Activated T-helper 2 cell treated with anti-CD3 and anti-CD28 coated beads, Interferon-gamma antibody, Interleukin-2, Interleukin-4, amounts not matched to agents 10 μg/mL and 5 μg/mL and 100 μg/mL, durations not matched to agents 14 hours and 24 hours and 36 hours (primary cell): ENCODE results near the gene TIMM17B. TPM values are rescaled to one million over a fixed set of nuclear protein-coding genes. Genes with fewer than 3 reads are reported as not detected.

Source experiments
- DNase-seq: peaks from one replicate; pipeline ENCODE4 v3.0.0; 2021; ENCODE audit warnings: low spot score
- H3K27ac Mint-ChIP-seq: one replicate; pipeline ENCODE4 v1.8.0; 2021; ENCODE audit warnings: mixed read lengths
- H3K27me3 Mint-ChIP-seq: one replicate; pipeline ENCODE4 v1.8.0; 2021; ENCODE audit warnings: low read depth, mixed read lengths
- H3K36me3 Mint-ChIP-seq: one replicate; pipeline ENCODE4 v1.8.0; 2021; ENCODE audit warnings: low read depth, mixed read lengths
- H3K4me1 Mint-ChIP-seq: one replicate; pipeline ENCODE4 v1.8.0; 2021; ENCODE audit warnings: low read depth, mixed read lengths
- H3K4me3 Mint-ChIP-seq: one replicate; pipeline ENCODE4 v1.8.0; 2021; ENCODE audit warnings: low read depth, mild to moderate bottlenecking, moderate library complexity, mixed read lengths
- H3K9me3 Mint-ChIP-seq: one replicate; pipeline ENCODE4 v1.8.0; 2021; ENCODE audit warnings: mixed read lengths
- intact Hi-C: fragments of 100-400 bp; cut with micrococcal nuclease; formaldehyde crosslinking; loops from one replicate; pipeline ENCODE4 v1.15.1; 2023
- total RNA-seq: library from RNA; stranded (reverse); gene quantifications from 2 replicates; pipeline ENCODE4 v1.2.3, GENCODE V29; 2022

Gene TIMM17B
- total RNA-seq, 1 donor from 2014 or later, result 66.2 TPM

GRCh38 chrX:48933757-48934156 is 36.2 kb upstream of the TIMM17B start:
- Mint-ChIP-seq H3K36me3 (peaks cover 61% of the 10 kb centered on the region), H3K4me3 (peak overlapping the region; percentile 52), H3K4me1 (peaks cover 42% of the 10 kb centered on the region), H3K9me3 (no peaks in the 10 kb centered on the region), H3K27me3 (no peaks in the 10 kb centered on the region), H3K27ac (peak overlapping the region; percentile 99)
- intact Hi-C loops, result loop anchor here (10.0 kb wide), 1 partner anchor 219 kb away; no protein-coding TSS in a partner anchor
- no peak for DNase-seq

GRCh38 chrX:48927736-48928382 is 30.3 kb upstream of the TIMM17B start:
- Mint-ChIP-seq H3K4me1 (peaks cover 16% of the 10 kb centered on the region), H3K27ac (no peak overlapping the region), H3K4me3 (no peak overlapping the region), H3K36me3 (peaks cover 49% of the 10 kb centered on the region), H3K9me3 (no peaks in the 10 kb centered on the region), H3K27me3 (no peaks in the 10 kb centered on the region)
- DNase-seq, result no peak
- intact Hi-C loops, result no loop called here

GRCh38 chrX:48927123-48927522 is 29.6 kb upstream of the TIMM17B start:
- no peaks in the 10 kb centered on the region for H3K27me3 Mint-ChIP-seq
- intact Hi-C loops, result no loop called here

GRCh38 chrX:48924270-48924669 is 26.7 kb upstream of the TIMM17B start:
- Mint-ChIP-seq H3K27me3 (no peaks in the 10 kb centered on the region), H3K4me1 (peaks cover 34% of the 10 kb centered on the region), H3K36me3 (peaks cover 46% of the 10 kb centered on the region), H3K9me3 (no peaks in the 10 kb centered on the region), H3K4me3 (no peak overlapping the region), H3K27ac (peak overlapping the region; percentile 73)
- intact Hi-C loops, result no loop called here
- DNase-seq, result no peak

More at GRCh38 chrX:48927123-48927522, 29.6 kb upstream of the TIMM17B start:
- no peak for DNase-seq
- Mint-ChIP-seq H3K36me3 (peaks cover 50% of the 10 kb centered on the region), H3K9me3 (no peaks in the 10 kb centered on the region), H3K27ac (no peak overlapping the region), H3K4me1 (peaks cover 15% of the 10 kb centered on the region), H3K4me3 (no peak overlapping the region)

GRCh38 chrX:48923771-48924170 is 26.2 kb upstream of the TIMM17B start:
- Mint-ChIP-seq H3K36me3 (peaks cover 49% of the 10 kb centered on the region), H3K4me3 (no peak overlapping the region), H3K27me3 (no peaks in the 10 kb centered on the region), H3K9me3 (no peaks in the 10 kb centered on the region), H3K4me1 (peaks cover 34% of the 10 kb centered on the region), H3K27ac (peak overlapping the region; percentile 73)
- DNase-seq, result no peak
- intact Hi-C loops, result no loop called here

GRCh38 chrX:48920718-48921104 is 23.1 kb upstream of the TIMM17B start:
- intact Hi-C loops, result no loop called here
- peak overlapping the region; percentile 91 for H3K4me3 Mint-ChIP-seq
- H3K9me3 Mint-ChIP-seq, result no peaks in the 10 kb centered on the region
- H3K36me3 Mint-ChIP-seq, result peaks cover 62% of the 10 kb centered on the region
- H3K27me3 Mint-ChIP-seq, result no peaks in the 10 kb centered on the region
- H3K27ac Mint-ChIP-seq, result peak overlapping the region; percentile 97
- peaks cover 35% of the 10 kb centered on the region for H3K4me1 Mint-ChIP-seq
- no peak for DNase-seq

GRCh38 chrX:48919947-48920717 is 22.6 kb upstream of the TIMM17B start:
- H3K36me3 Mint-ChIP-seq, result peaks cover 62% of the 10 kb centered on the region
- intact Hi-C loops, result loop anchor here (1.0 to 10.0 kb wide), 5 partner anchors 17 to 275 kb away; partner anchors contain the start of genes OTUD5, PQBP1, TFE3 and TIMM17B

GRCh38 chrX:48919360-48919841 is 21.8 kb upstream of the TIMM17B start:
- no peaks in the 10 kb centered on the region for H3K9me3 Mint-ChIP-seq
- peaks cover 67% of the 10 kb centered on the region for H3K36me3 Mint-ChIP-seq
- no peak for DNase-seq
- H3K27ac Mint-ChIP-seq, result peak overlapping the region; percentile 97
- H3K4me1 Mint-ChIP-seq, result peaks cover 34% of the 10 kb centered on the region
- H3K4me3 Mint-ChIP-seq, result peak overlapping the region; percentile 91
- no peaks in the 10 kb centered on the region for H3K27me3 Mint-ChIP-seq
- intact Hi-C loops, result loop anchor here (1.0 to 10.0 kb wide), 5 partner anchors 18 to 275 kb away; partner anchors contain the start of genes OTUD5, PQBP1, TFE3 and TIMM17B

More at GRCh38 chrX:48919947-48920717, 22.6 kb upstream of the TIMM17B start:
- H3K4me1 Mint-ChIP-seq, result peaks cover 31% of the 10 kb centered on the region
- peak overlapping the region; percentile 97 for H3K27ac Mint-ChIP-seq
- DNase-seq, result no peak
- no peaks in the 10 kb centered on the region for H3K9me3 Mint-ChIP-seq
- H3K27me3 Mint-ChIP-seq, result no peaks in the 10 kb centered on the region
- peak overlapping the region; percentile 91 for H3K4me3 Mint-ChIP-seq

- no peaks in the 10 kb centered on the region for H3K27me3 Mint-ChIP-seq
- peaks cover 67% of the 10 kb centered on the region for H3K36me3 Mint-ChIP-seq
- H3K9me3 Mint-ChIP-seq, result no peaks in the 10 kb centered on the region
- peak within 1 kb of the TSS; percentile 97 for H3K27ac Mint-ChIP-seq
- intact Hi-C loops, result loop anchor here (1.0 to 10.0 kb wide), 5 partner anchors 19 to 274 kb away; partner anchors contain the start of genes OTUD5, PQBP1, TFE3 and TIMM17B
- DNase-seq, result peak; percentile 90
- H3K4me1 Mint-ChIP-seq, result peaks cover 35% of the 10 kb centered on the region
- H3K4me3 Mint-ChIP-seq, result peak within 1 kb of the TSS; percentile 91
These were observed 21.2 kb upstream of the TIMM17B start, which contains the start of gene PIM2 for GRCh38 chrX:48918643-48919340. Gene PIM2 (minus strand): TSS chrX:48919024. CDS start chrX:48918834, 190 bp downstream.

GRCh38 chrX:48918301-48918642 is 20.7 kb upstream of the TIMM17B start:
- Mint-ChIP-seq H3K9me3 (no peaks in the 10 kb centered on the region), H3K27ac (peak overlapping the region; percentile 97), H3K27me3 (no peaks in the 10 kb centered on the region), H3K4me3 (peak overlapping the region; percentile 91), H3K36me3 (peaks cover 72% of the 10 kb centered on the region), H3K4me1 (peaks cover 37% of the 10 kb centered on the region)
- no peak for DNase-seq
- intact Hi-C loops, result loop anchor here (5.0 to 10.0 kb wide), 2 partner anchors 39 to 273 kb away; partner anchors contain the start of gene OTUD5

- peaks cover 74% of the 10 kb centered on the region for H3K36me3 Mint-ChIP-seq
- peak overlapping the region; percentile 97 for H3K27ac Mint-ChIP-seq
- intact Hi-C loops, result loop anchor here (5.0 to 10.0 kb wide), 2 partner anchors 40 to 273 kb away; partner anchors contain the start of gene OTUD5
- no peaks in the 10 kb centered on the region for H3K27me3 Mint-ChIP-seq
- peak overlapping the region; percentile 91 for H3K4me3 Mint-ChIP-seq
- no peaks in the 10 kb centered on the region for H3K9me3 Mint-ChIP-seq
- peak; percentile 87 for DNase-seq
- H3K4me1 Mint-ChIP-seq, result peaks cover 35% of the 10 kb centered on the region
These were observed 19.8 kb upstream of the TIMM17B start for GRCh38 chrX:48917139-48918001.
